CD4-positive, alpha-beta memory T cell (primary cell): ENCODE results near the gene KCTD16. TPM values are rescaled to one million over a fixed set of nuclear protein-coding genes. Genes with fewer than 3 reads are reported as not detected.
A peak's percentile ranks its signal among the peaks of the same experiment; 100 is the strongest.

Experiments used
- CTCF ChIA-PET: fragments of 350-600 bp; sonication (Branson Sonifier 250); formaldehyde crosslinking; loops from one replicate; lab custom pipeline; 2021; ENCODE audit warnings: inconsistent platforms; ENCODE audit not compliant: partially characterized antibody; lab: Charles Lee
- POLR2A ChIA-PET: fragments of 350-600 bp; sonication (Branson Sonifier 250); formaldehyde crosslinking; loops from one replicate; lab custom pipeline; 2021; ENCODE audit not compliant: partially characterized antibody; lab: Charles Lee
- DNase-seq, 5 donors: peaks; one replicate each; pipeline versions ENCODE4 v3.0.0 to v3.0.0-alpha.2; 2020 to 2022; ENCODE audit warnings: mixed read lengths in 1 of 5
- H3K27ac ChIP-seq: one replicate; pipeline ENCODE4 v1.7.0; 2013; ENCODE audit warnings: low read depth, low read length
- H3K27me3 ChIP-seq: 2 replicates; pipeline ENCODE4 v1.7.0; 2013; ENCODE audit warnings: mild to moderate bottlenecking, low read length, moderate library complexity; ENCODE audit not compliant: insufficient read depth
- H3K36me3 ChIP-seq: 2 replicates; pipeline ENCODE4 v1.7.0; 2013; ENCODE audit warnings: mild to moderate bottlenecking, low read length, moderate library complexity; ENCODE audit not compliant: insufficient read depth
- H3K4me1 ChIP-seq: 2 replicates; pipeline ENCODE4 v1.7.0; 2013; ENCODE audit warnings: mild to moderate bottlenecking, low read length, moderate library complexity; ENCODE audit not compliant: insufficient read depth
- H3K4me3 ChIP-seq, 2 donors: one replicate each; pipeline ENCODE4 v1.7.0; 2013; ENCODE audit warnings: low read length in 2 of 2, mild to moderate bottlenecking in 1 of 2
- H3K9me3 ChIP-seq, 2 donors: one replicate each; pipeline ENCODE4 v1.7.0; 2013; ENCODE audit warnings: low read length in 2 of 2, control low read depth in 1 of 2; ENCODE audit not compliant: control insufficient read depth in 1 of 2
- H3K27ac Mint-ChIP-seq, 7 donors: one replicate each; pipeline ENCODE4 v1.8.0; 2020 to 2021; ENCODE audit warnings: mixed read lengths in 7 of 7, mild to moderate bottlenecking in 6 of 7, inconsistent platforms in 3 of 7, moderate library complexity in 3 of 7
- H3K27me3 Mint-ChIP-seq, 2 donors: one replicate each; pipeline ENCODE4 v1.8.0; 2020 to 2021; ENCODE audit warnings: mixed read lengths in 2 of 2
- H3K36me3 Mint-ChIP-seq, 2 donors: one replicate each; pipeline ENCODE4 v1.8.0; 2020 to 2021; ENCODE audit warnings: mixed read lengths in 2 of 2, inconsistent platforms in 1 of 2, mild to moderate bottlenecking in 1 of 2
- H3K4me1 Mint-ChIP-seq, 4 donors: one replicate each; pipeline ENCODE4 v1.8.0; 2020 to 2021; ENCODE audit warnings: mixed read lengths in 4 of 4, mild to moderate bottlenecking in 1 of 4
- H3K4me3 Mint-ChIP-seq, 8 donors: one replicate each; pipeline ENCODE4 v1.8.0; 2020 to 2021; ENCODE audit warnings: mixed read lengths in 8 of 8, mild to moderate bottlenecking in 7 of 8, moderate library complexity in 6 of 8, inconsistent platforms in 3 of 8
- H3K9me3 Mint-ChIP-seq, 8 donors: one replicate each; pipeline ENCODE4 v1.8.0; 2020 to 2021; ENCODE audit warnings: mixed read lengths in 8 of 8, mild to moderate bottlenecking in 5 of 8, inconsistent platforms in 3 of 8, moderate library complexity in 1 of 8
- intact Hi-C: fragments of 100-400 bp; cut with micrococcal nuclease; formaldehyde crosslinking; loops from one replicate; pipeline ENCODE4 v1.15.1; 2023
- polyA plus RNA-seq, 2 donors: library from polyadenylated mRNA; unstranded; fragments of 300-500 nt; fragmentation: Illumina TruSeq; gene quantifications; one replicate each; pipeline ENCODE4 v1.2.3, GENCODE V29; 2021
- total RNA-seq, 2 experiments: library from RNA; stranded (reverse); gene quantifications; one replicate each; pipeline ENCODE4 v1.2.3, GENCODE V29; 2021

The KCTD16 gene
- total and polyA plus RNA-seq, 4 experiments from 2014 or later, result 0.03 to 0.20 (median 0.14) TPM; not detected in 1

GRCh38 chr5:144281784-144282183 lies 111.1 kb downstream of the KCTD16 start:
- Histone ChIP-seq H3K4me3 (no peak overlapping the region), H3K9me3 (no peaks in the 10 kb centered on the region), H3K27ac (no peak overlapping the region), H3K4me1 (no peaks in the 10 kb centered on the region), H3K36me3 (no peaks in the 10 kb centered on the region), H3K27me3 (no peaks in the 10 kb centered on the region)
- DNase-seq, result no peak
- H3K4me3 Mint-ChIP-seq, result no peak overlapping the region
- peaks cover 0 to 9% (median 0%) of the 10 kb centered on the region in 8 donors for H3K9me3 Mint-ChIP-seq
- intact Hi-C loops, result no loop called here
- no peaks in the 10 kb centered on the region for H3K36me3 Mint-ChIP-seq
- H3K27ac Mint-ChIP-seq, result no peak overlapping the region
- H3K27me3 Mint-ChIP-seq, result peaks cover 4 to 6% of the 10 kb centered on the region in 2 donors
- CTCF ChIA-PET, result no interaction called here
- POLR2A ChIA-PET, result no interaction called here
- no peaks in the 10 kb centered on the region for H3K4me1 Mint-ChIP-seq

GRCh38 chr5:144284036-144284435 lies 113.4 kb downstream of the KCTD16 start:
- Histone ChIP-seq H3K4me1 (no peaks in the 10 kb centered on the region), H3K9me3 (no peaks in the 10 kb centered on the region), H3K4me3 (no peak overlapping the region), H3K36me3 (no peaks in the 10 kb centered on the region), H3K27ac (no peak overlapping the region), H3K27me3 (no peaks in the 10 kb centered on the region)
- H3K4me1 Mint-ChIP-seq, result no peaks in the 10 kb centered on the region
- ChIA-PET POLR2A (no interaction called here), CTCF (no interaction called here)
- no peaks in the 10 kb centered on the region for H3K36me3 Mint-ChIP-seq
- DNase-seq, result no peak
- intact Hi-C loops, result no loop called here
- no peak overlapping the region for H3K4me3 Mint-ChIP-seq
- H3K9me3 Mint-ChIP-seq, result peaks cover 0 to 9% (median 0%) of the 10 kb centered on the region in 8 donors
- H3K27me3 Mint-ChIP-seq, result peaks cover 2 to 6% of the 10 kb centered on the region in 2 donors
- no peak overlapping the region for H3K27ac Mint-ChIP-seq

GRCh38 chr5:144284931-144285502 lies 114.3 kb downstream of the KCTD16 start:
- Histone ChIP-seq H3K36me3 (no peaks in the 10 kb centered on the region), H3K9me3 (no peaks in the 10 kb centered on the region), H3K4me1 (no peaks in the 10 kb centered on the region), H3K27me3 (no peaks in the 10 kb centered on the region), H3K27ac (no peak overlapping the region), H3K4me3 (no peak overlapping the region)
- Mint-ChIP-seq H3K9me3 (peaks cover 0 to 6% (median 0%) of the 10 kb centered on the region in 8 donors), H3K27me3 (peaks cover 0 to 8% of the 10 kb centered on the region in 2 donors), H3K4me1 (no peaks in the 10 kb centered on the region), H3K4me3 (no peak overlapping the region), H3K27ac (no peak overlapping the region), H3K36me3 (no peaks in the 10 kb centered on the region)
- ChIA-PET CTCF (no interaction called here), POLR2A (no interaction called here)
- DNase-seq, result no peak
- intact Hi-C loops, result no loop called here

- H3K9me3 Mint-ChIP-seq, result peaks cover 0 to 2% (median 0%) of the 10 kb centered on the region in 8 donors
- H3K4me3 Mint-ChIP-seq, result no peak overlapping the region
- no peaks in the 10 kb centered on the region for H3K36me3 Mint-ChIP-seq
- H3K27me3 Mint-ChIP-seq, result peaks cover 1 to 10% of the 10 kb centered on the region in 2 donors
- no peaks in the 10 kb centered on the region for H3K36me3 ChIP-seq
- H3K4me1 ChIP-seq, result no peaks in the 10 kb centered on the region
- no peaks in the 10 kb centered on the region for H3K27me3 ChIP-seq
- H3K4me1 Mint-ChIP-seq, result no peaks in the 10 kb centered on the region
- no peak overlapping the region for H3K27ac ChIP-seq
- no peaks in the 10 kb centered on the region for H3K9me3 ChIP-seq
- peak overlapping the region in 1 of 7 donors; percentile 2 for H3K27ac Mint-ChIP-seq
- no peak for DNase-seq
- ChIA-PET CTCF (no interaction called here), POLR2A (no interaction called here)
- no peak overlapping the region for H3K4me3 ChIP-seq
- intact Hi-C loops, result no loop called here
These were observed 118.6 kb downstream of the KCTD16 start for GRCh38 chr5:144289277-144289676.

- Histone ChIP-seq H3K36me3 (no peaks in the 10 kb centered on the region), H3K27ac (no peak overlapping the region), H3K4me1 (no peaks in the 10 kb centered on the region), H3K27me3 (no peaks in the 10 kb centered on the region), H3K9me3 (no peaks in the 10 kb centered on the region), H3K4me3 (no peak overlapping the region)
- no peak overlapping the region for H3K27ac Mint-ChIP-seq
- no peak overlapping the region for H3K4me3 Mint-ChIP-seq
- POLR2A ChIA-PET, result no interaction called here
- CTCF ChIA-PET, result interaction anchor here (1.3 kb wide), 1 partner anchor 89 kb away, joined by 3 read pairs; no protein-coding TSS in a partner anchor
- no peaks in the 10 kb centered on the region for H3K36me3 Mint-ChIP-seq
- intact Hi-C loops, result no loop called here
- peaks cover 0 to 2% (median 0%) of the 10 kb centered on the region in 8 donors for H3K9me3 Mint-ChIP-seq
- H3K4me1 Mint-ChIP-seq, result no peaks in the 10 kb centered on the region
- peaks cover 1 to 8% of the 10 kb centered on the region in 2 donors for H3K27me3 Mint-ChIP-seq
- DNase-seq, result no peak
These were observed 121.4 kb downstream of the KCTD16 start for GRCh38 chr5:144292029-144292428.

GRCh38 chr5:144295284-144295683 lies 124.6 kb downstream of the KCTD16 start:
- no peak for DNase-seq
- H3K27me3 Mint-ChIP-seq, result peaks cover 1 to 6% of the 10 kb centered on the region in 2 donors

GRCh38 chr5:144297081-144297480 lies 126.4 kb downstream of the KCTD16 start:
- Mint-ChIP-seq H3K36me3 (no peaks in the 10 kb centered on the region), H3K4me3 (no peak overlapping the region), H3K9me3 (peaks cover 0 to 4% (median 0%) of the 10 kb centered on the region in 8 donors), H3K27me3 (peaks cover 2 to 7% of the 10 kb centered on the region in 2 donors), H3K27ac (no peak overlapping the region), H3K4me1 (no peaks in the 10 kb centered on the region)
- Histone ChIP-seq H3K4me3 (no peak overlapping the region), H3K9me3 (no peaks in the 10 kb centered on the region), H3K27ac (no peak overlapping the region), H3K36me3 (no peaks in the 10 kb centered on the region), H3K4me1 (no peaks in the 10 kb centered on the region), H3K27me3 (no peaks in the 10 kb centered on the region)
- DNase-seq, result no peak
- ChIA-PET POLR2A (no interaction called here), CTCF (no interaction called here)
- intact Hi-C loops, result no loop called here

More at GRCh38 chr5:144295284-144295683, 124.6 kb downstream of the KCTD16 start:
- Histone ChIP-seq H3K4me1 (no peaks in the 10 kb centered on the region), H3K36me3 (no peaks in the 10 kb centered on the region), H3K4me3 (no peak overlapping the region), H3K9me3 (no peaks in the 10 kb centered on the region), H3K27me3 (no peaks in the 10 kb centered on the region), H3K27ac (no peak overlapping the region)
- Mint-ChIP-seq H3K9me3 (peaks cover 0 to 2% (median 0%) of the 10 kb centered on the region in 8 donors), H3K4me3 (no peak overlapping the region), H3K27ac (no peak overlapping the region), H3K36me3 (no peaks in the 10 kb centered on the region), H3K4me1 (no peaks in the 10 kb centered on the region)
- intact Hi-C loops, result no loop called here
- CTCF ChIA-PET, result no interaction called here
- POLR2A ChIA-PET, result no interaction called here
